Endothelial cell of umbilical vein (primary cell): ENCODE data around the gene CX3CR1. TPM values are rescaled to one million over a fixed set of nuclear protein-coding genes. Genes with fewer than 3 reads are reported as not detected.

Source experiments
- BruUV-seq: library from RNA; stranded (reverse); fragments of 400-500 nt; replicated peaks from 2 replicates; lab custom pipeline; 2021; lab: Mats Ljungman, UMichigan
- CTCF ChIA-PET: fragments of 300-600, 350-600 bp; sonication (Branson Sonifier 250); formaldehyde crosslinking; loops from one replicate; lab custom pipeline; 2021; ENCODE audit warnings: antibody characterized with exemption, inconsistent platforms; lab: Charles Lee
- POLR2A ChIA-PET: fragments of 300-600, 350-600 bp; sonication (Branson Sonifier 250); formaldehyde crosslinking; loops from one replicate; lab custom pipeline; 2021; ENCODE audit warnings: antibody characterized with exemption, inconsistent platforms; lab: Charles Lee
- DNase-seq: peaks from one replicate; pipeline ENCODE4 v3.0.0-alpha.2; 2011; ENCODE audit warnings: low read depth, low spot score
- FAIRE-seq: peaks from 2 replicates; lab custom pipeline; 2011; peaks lifted over from hg19 to GRCh38; lab: Jason Lieb, UNC
- H2AFZ ChIP-seq: 2 replicates; pipeline ENCODE4 v1.6.0; 2012; ENCODE audit warnings: low read depth, low read length, control low read depth, inconsistent platforms
- H3K27ac ChIP-seq: 2 replicates; pipeline ENCODE4 v1.5.1; 2011; ENCODE audit warnings: low read depth, mild to moderate bottlenecking, control low read depth, low read length, moderate library complexity; ENCODE audit not compliant: insufficient read depth
- H3K27me3 ChIP-seq, 2 experiments: 2 replicates each; pipeline versions ENCODE4 v1.6.0 to v1.6.1; 2011; ENCODE audit warnings: low read length in 2 of 2, mixed read lengths in 1 of 2; ENCODE audit not compliant: control insufficient read depth in 2 of 2, insufficient read depth in 2 of 2
- H3K36me3 ChIP-seq, 2 experiments: 2 replicates in 1 of 2; 3 replicates in 1 of 2; pipeline ENCODE4 v1.5.1; 2011; ENCODE audit warnings: low read length in 2 of 2, mild to moderate bottlenecking in 1 of 2, moderate library complexity in 1 of 2; ENCODE audit not compliant: control insufficient read depth in 2 of 2, insufficient read depth in 2 of 2; ENCODE audit errors: extremely low read depth in 1 of 2
- H3K4me1 ChIP-seq: 3 replicates; pipeline ENCODE4 v1.5.1; 2011; ENCODE audit warnings: mild to moderate bottlenecking, low read length; ENCODE audit not compliant: control insufficient read depth, insufficient read depth; ENCODE audit errors: extremely low read depth
- H3K4me2 ChIP-seq: 2 replicates; pipeline ENCODE4 v1.6.1; 2011; ENCODE audit warnings: low read length, control low read depth, mixed read lengths; ENCODE audit not compliant: insufficient read depth
- H3K4me3 ChIP-seq, 3 experiments: fragments of 200-600 bp in 1 of 3; sonication (generic), shearing (Covaris generic) in 1 of 3; replicated peaks in 1 of 3; 2 replicates each; pipeline ENCODE4 v1.5.1; 2011 to 2016; ENCODE audit warnings: control low read depth in 3 of 3, low read length in 3 of 3, mild to moderate bottlenecking in 2 of 3, inconsistent platforms in 1 of 3, low read depth in 1 of 3, moderate library complexity in 1 of 3; ENCODE audit not compliant: insufficient read depth in 1 of 3
- H3K79me2 ChIP-seq: 2 replicates; pipeline ENCODE4 v1.6.0; 2012; ENCODE audit warnings: low read length, inconsistent platforms; ENCODE audit not compliant: control insufficient read depth, insufficient read depth
- H3K9ac ChIP-seq: replicated peaks from 2 replicates; pipeline ENCODE3; 2011; ENCODE audit warnings: low read length, control low read depth; ENCODE audit not compliant: insufficient read depth; ENCODE audit errors: extremely low read depth
- H3K9me1 ChIP-seq: replicated peaks from 3 replicates; pipeline ENCODE4 v1.6.0; 2011; ENCODE audit warnings: mild to moderate bottlenecking, low read length; ENCODE audit not compliant: control insufficient read depth, insufficient read depth; ENCODE audit errors: extremely low read depth
- H3K9me3 ChIP-seq: replicated peaks from 2 replicates; pipeline ENCODE4 v1.5.1; 2012; ENCODE audit warnings: low read length, inconsistent platforms; ENCODE audit not compliant: control insufficient read depth, insufficient read depth
- H4K20me1 ChIP-seq: replicated peaks from 2 replicates; pipeline ENCODE3; 2011; ENCODE audit warnings: mild to moderate bottlenecking, low read length; ENCODE audit not compliant: control insufficient read depth, insufficient read depth; ENCODE audit errors: extremely low read depth
- EZH2 ChIP-seq: IDR thresholded peaks from 2 replicates; pipeline ENCODE4 v1.6.1; 2012; ENCODE audit warnings: borderline replicate concordance, low read depth, mild to moderate bottlenecking, moderate library complexity, low read length, inconsistent platforms; ENCODE audit not compliant: severe bottlenecking
- FOS ChIP-seq: IDR thresholded peaks from 2 replicates; pipeline ENCODE4 v1.6.1; 2011; ENCODE audit warnings: mild to moderate bottlenecking, low read length, moderate library complexity, borderline replicate concordance; ENCODE audit not compliant: insufficient read depth
- GATA2 ChIP-seq: IDR thresholded peaks from 2 replicates; pipeline ENCODE4 v1.7.0; 2011; ENCODE audit warnings: low read depth, mild to moderate bottlenecking, moderate library complexity, mixed read lengths, low read length; ENCODE audit not compliant: insufficient read length, insufficient read depth
- JUN ChIP-seq: IDR thresholded peaks from 2 replicates; pipeline ENCODE4 v1.6.1; 2011; ENCODE audit warnings: borderline replicate concordance, low read depth; ENCODE audit not compliant: insufficient read length, insufficient read depth
- MAX ChIP-seq: IDR thresholded peaks from 2 replicates; pipeline ENCODE4 v1.6.1; 2011; ENCODE audit not compliant: insufficient read depth, insufficient read length
- MYC ChIP-seq: IDR thresholded peaks from one replicate; pipeline ENCODE4 v1.6.1; 2011; ENCODE audit warnings: mild to moderate bottlenecking, low read depth, low read length
- POLR2A ChIP-seq: IDR thresholded peaks from 2 replicates; pipeline ENCODE4 v1.6.1; 2012; ENCODE audit warnings: low read depth, mild to moderate bottlenecking, control low read depth, low read length
- POLR2AphosphoS5 ChIP-seq: IDR thresholded peaks from 2 replicates; pipeline ENCODE4 v1.6.1; 2012; ENCODE audit warnings: low read depth, mild to moderate bottlenecking, control low read depth, low read length, moderate library complexity; ENCODE audit not compliant: insufficient read depth
- dilution Hi-C: fragments of 300-500 bp; cut with MboI; formaldehyde crosslinking; loops from one replicate; pipeline ENCODE4 v1.15.0; 2019; ENCODE audit warnings: low sequenced_read_pairs; ENCODE audit not compliant: extremely low pct_ligation_motif_present
- intact Hi-C: fragments of 100-400 bp; cut with micrococcal nuclease; formaldehyde crosslinking; loops from one replicate; pipeline ENCODE4 v1.10.0; 2022
- polyA plus RNA-seq, 4 experiments: library from polyadenylated mRNA; depleted of rRNA in 3 of 4; stranded (reverse) in 3 of 4; unstranded in 1 of 4; fragments of >200 nt; gene quantifications; 2 replicates each; pipeline versions ENCODE4 v1.2.1 to v1.2.3, GENCODE V29; 2011 to 2012; ENCODE audit warnings: missing spikeins in 1 of 4
- total RNA-seq: library from RNA; stranded (reverse); gene quantifications from 2 replicates; pipeline ENCODE4 v1.2.3, GENCODE V29; 2021
- TF ChIP-seq, protein P1 (sequence below), 2 donors: IDR thresholded peaks; 1 replicate in 1 of 2; 2 replicates in 1 of 2; pipeline ENCODE4 v1.5.1; 2011; ENCODE audit warnings: low read length in 2 of 2, mild to moderate bottlenecking in 2 of 2, moderate library complexity in 2 of 2, control low read depth in 1 of 2, inconsistent platforms in 1 of 2, low read depth in 1 of 2; ENCODE audit not compliant: insufficient read depth in 1 of 2; ENCODE audit errors: extremely low read depth in 1 of 2

Gene CX3CR1
- total and polyA plus RNA-seq, 2 donors (not counting 3 experiments of a cell fraction or from before 2014, with no cell fraction given): not detected

- POLR2A ChIA-PET: no interaction called here
- TF ChIP-seq JUN: no peak
- no peak for TF ChIP-seq GATA2
- TF ChIP-seq FOS: no peak
- TF ChIP-seq POLR2AphosphoS5: no peak
- TF ChIP-seq MAX: no peak
- no peak for TF ChIP-seq POLR2A
- TF ChIP-seq MYC: no peak
- TF ChIP-seq, protein P1, sequence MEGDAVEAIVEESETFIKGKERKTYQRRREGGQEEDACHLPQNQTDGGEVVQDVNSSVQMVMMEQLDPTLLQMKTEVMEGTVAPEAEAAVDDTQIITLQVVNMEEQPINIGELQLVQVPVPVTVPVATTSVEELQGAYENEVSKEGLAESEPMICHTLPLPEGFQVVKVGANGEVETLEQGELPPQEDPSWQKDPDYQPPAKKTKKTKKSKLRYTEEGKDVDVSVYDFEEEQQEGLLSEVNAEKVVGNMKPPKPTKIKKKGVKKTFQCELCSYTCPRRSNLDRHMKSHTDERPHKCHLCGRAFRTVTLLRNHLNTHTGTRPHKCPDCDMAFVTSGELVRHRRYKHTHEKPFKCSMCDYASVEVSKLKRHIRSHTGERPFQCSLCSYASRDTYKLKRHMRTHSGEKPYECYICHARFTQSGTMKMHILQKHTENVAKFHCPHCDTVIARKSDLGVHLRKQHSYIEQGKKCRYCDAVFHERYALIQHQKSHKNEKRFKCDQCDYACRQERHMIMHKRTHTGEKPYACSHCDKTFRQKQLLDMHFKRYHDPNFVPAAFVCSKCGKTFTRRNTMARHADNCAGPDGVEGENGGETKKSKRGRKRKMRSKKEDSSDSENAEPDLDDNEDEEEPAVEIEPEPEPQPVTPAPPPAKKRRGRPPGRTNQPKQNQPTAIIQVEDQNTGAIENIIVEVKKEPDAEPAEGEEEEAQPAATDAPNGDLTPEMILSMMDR (IDR thresholded peaks at IDR 0.05; ENCODE audit: extremely low read depth in 1 of 2, insufficient read depth in 1 of 2, low read depth in 1 of 2, low read length in 2 of 2): no peak
- no peak for TF ChIP-seq EZH2
- BruUV-seq: no TSS peak
Measured at GRCh38 chr3:39280571-39280970, 735 bp upstream of the CX3CR1 start.

More at GRCh38 chr3:39280571-39280970, 735 bp upstream of the CX3CR1 start:
- no peaks in the 10 kb centered on the region for H3K9me3 ChIP-seq
- H3K9ac ChIP-seq: no peak overlapping the region
- intact Hi-C loops (no loop called here), dilution Hi-C loops (no loop called here)
- H4K20me1 ChIP-seq: no peaks in the 10 kb centered on the region
- CTCF ChIA-PET: interaction anchor here (1.4 to 4.4 kb wide), 5 partner anchors 8 to 156 kb away, joined by 8 to 25 read pairs (median 11); no protein-coding TSS in a partner anchor
- no peak overlapping the region for H3K27ac ChIP-seq
- H3K4me1 ChIP-seq: peaks cover 5% of the 10 kb centered on the region
- H3K9me1 ChIP-seq: no peaks in the 10 kb centered on the region
- H3K27me3 ChIP-seq: peaks cover 3 to 5% of the 10 kb centered on the region in 2 experiments
- FAIRE-seq (no peak), DNase-seq (no peak)
- H2AFZ ChIP-seq: no peak overlapping the region
- H3K4me3 ChIP-seq: no peak overlapping the region
- H3K4me2 ChIP-seq: no peak overlapping the region
- H3K79me2 ChIP-seq: no peaks in the 10 kb centered on the region
- no peaks in the 10 kb centered on the region for H3K36me3 ChIP-seq
